Glomerular endothelial cell (primary cell): ENCODE results near the gene IGFBP2. TPM values are rescaled to one million over a fixed set of nuclear protein-coding genes. Genes with fewer than 3 reads are reported as not detected.
A peak's percentile ranks its signal among the peaks of the same experiment; 100 is the strongest.

Source experiments
- DNase-seq: peaks from one replicate; pipeline ENCODE4 v3.0.0-alpha.2; 2011; ENCODE audit warnings: low read depth, low spot score; ENCODE audit errors: extremely low read depth
- total RNA-seq: library from RNA; depleted of rRNA; stranded (reverse); fragments of >200 nt; gene quantifications from 2 replicates; pipeline ENCODE4 v1.2.3, GENCODE V29; 2015

Gene IGFBP2
- total RNA-seq, 1 donor from 2014 or later = 268 TPM

- DNase-seq = no peak
Measured at GRCh38 chr2:216680951-216681629, 47.9 kb downstream of the IGFBP2 start.

- DNase-seq = no peak
Measured at GRCh38 chr2:216681683-216682082, 48.5 kb downstream of the IGFBP2 start.

GRCh38 chr2:216683846-216684245 lies 50.6 kb downstream of the IGFBP2 start:
- no peak for DNase-seq

GRCh38 chr2:216685327-216685875 lies 52.2 kb downstream of the IGFBP2 start:
- DNase-seq = no peak

- no peak for DNase-seq
Measured at GRCh38 chr2:216687111-216687510, 53.9 kb downstream of the IGFBP2 start.

DNA sequence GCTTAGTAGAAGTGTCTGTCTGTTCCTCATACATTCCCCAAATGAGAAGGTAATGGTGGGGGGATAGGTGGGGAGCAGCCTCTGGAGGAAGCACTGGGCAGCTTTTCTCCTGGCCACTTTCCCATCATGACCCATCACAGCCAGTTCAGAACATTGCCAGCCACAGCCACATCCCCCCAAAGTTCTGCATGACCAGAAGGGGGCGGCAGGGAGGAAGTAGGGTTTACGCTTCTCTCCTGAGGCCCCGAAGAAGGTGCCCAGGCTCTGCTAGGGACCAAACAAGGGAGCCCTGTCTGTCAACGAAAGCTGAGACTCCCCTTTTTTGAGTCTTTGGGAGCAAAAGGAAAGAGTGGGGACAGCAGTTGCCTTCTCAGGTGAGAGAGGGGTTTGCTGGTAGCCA lies 54.4 kb downstream of the IGFBP2 start:
- DNase-seq = no peak

DNA sequence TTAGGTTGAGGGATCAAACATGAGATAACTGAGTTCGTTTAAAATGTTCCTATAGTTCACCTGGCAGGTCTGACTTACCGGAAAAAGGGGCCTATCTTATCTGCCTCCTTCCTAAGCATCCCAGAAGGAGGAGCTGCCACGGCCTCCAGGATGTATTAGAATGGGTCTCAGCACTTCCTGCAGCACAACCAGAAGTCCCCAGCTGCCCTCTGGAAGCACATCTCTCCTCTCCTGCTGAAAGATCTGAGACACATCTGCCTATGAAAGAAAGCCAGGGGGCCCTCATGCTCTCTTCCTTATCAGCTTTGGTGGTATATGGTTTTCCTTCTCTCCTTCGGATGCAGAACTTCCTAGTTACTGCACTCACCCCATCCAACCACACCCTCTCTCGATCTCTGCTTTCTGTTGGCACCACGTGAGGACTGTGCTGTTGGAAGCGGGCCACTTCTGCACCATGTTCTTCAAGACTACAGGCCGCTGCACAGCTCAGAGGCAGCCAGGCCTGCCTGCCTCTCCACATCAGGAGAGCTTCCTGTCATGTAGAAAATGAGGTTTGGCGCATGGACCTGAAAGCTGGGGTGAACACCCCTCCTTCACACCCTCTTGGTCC lies 55.6 kb downstream of the IGFBP2 start:
- no peak for DNase-seq

GRCh38 chr2:216689397-216689796 lies 56.2 kb downstream of the IGFBP2 start:
- no peak for DNase-seq

DNA sequence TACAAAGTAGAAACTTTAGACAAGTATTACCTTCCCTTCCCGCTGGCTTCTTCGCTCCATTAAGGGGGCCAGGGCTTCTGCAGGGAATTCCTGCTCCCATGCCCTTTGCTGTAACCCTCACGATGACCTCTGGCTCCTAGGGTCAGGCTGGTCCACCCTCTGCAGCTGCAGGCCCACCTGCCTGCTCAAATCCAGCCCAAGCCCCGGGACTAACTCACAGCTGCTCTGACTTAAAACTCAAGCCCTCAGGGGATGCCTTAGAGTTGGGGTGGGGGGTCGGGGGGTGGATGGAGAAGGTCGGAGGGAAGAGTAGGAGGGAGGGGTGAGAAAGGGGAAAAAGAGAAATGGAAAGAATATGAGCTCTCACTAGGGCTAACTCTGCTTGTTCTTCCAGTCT lies 57.2 kb downstream of the IGFBP2 start:
- DNase-seq = no peak

- DNase-seq = no peak
Measured at GRCh38 chr2:216690853-216691741, 57.9 kb downstream of the IGFBP2 start.

- DNase-seq = no peak
Measured at GRCh38 chr2:216692636-216693413, 59.6 kb downstream of the IGFBP2 start.

DNA sequence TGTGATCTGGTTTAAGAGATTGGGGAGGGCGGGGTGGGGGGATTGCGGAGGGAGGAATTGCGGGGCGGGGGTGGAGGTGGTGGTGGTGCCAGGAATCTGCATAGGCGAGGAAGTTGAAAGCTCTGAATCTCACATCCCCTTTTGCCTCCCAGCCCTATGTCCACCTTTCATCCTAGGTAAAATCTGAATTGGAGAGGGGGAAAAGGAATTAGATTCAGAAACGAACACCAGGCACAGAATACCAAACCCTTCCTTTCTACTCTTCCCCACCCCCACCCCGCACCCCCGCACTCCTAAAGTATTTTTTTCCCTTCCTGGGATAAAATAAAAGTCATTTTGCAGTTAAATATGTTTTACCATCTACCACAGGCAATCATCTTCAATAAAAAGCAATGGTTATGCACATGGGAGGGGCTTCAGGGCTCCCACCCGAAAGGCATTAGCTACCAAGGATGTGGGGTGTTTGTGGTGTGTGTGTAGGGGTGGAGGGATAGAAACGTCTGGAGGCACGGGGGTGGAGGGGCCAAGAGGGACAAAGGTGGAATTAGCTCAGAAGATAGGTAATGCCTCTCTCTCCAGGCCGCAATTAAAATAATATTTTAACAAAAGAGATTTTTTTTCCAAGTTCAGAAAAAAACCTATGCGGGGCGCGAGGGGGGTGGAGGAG lies 60.3 kb downstream of the IGFBP2 start:
- DNase-seq = no peak

GRCh38 chr2:216694082-216694825 lies 61.0 kb downstream of the IGFBP2 start:
- DNase-seq = no peak

DNA sequence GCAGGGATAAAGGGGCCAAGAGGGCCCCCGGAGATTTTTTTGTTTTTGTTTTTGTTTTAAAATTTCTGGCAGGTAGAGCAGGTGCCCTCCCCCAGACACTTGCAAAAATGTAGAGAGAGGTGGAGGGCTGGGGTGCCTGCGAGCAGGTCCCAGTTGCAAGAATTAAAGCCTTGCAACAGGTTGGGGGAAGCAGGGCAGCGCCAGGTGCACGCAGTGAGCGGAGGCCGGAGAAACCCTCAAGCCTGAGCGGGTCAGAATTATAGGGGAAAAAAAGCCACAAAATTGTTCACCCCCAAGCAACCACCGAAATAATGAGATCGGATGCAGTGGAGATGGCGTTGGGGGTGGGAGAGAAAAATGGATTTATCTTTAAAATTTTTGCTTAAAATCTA lies 61.6 kb downstream of the IGFBP2 start:
- no peak for DNase-seq

DNA sequence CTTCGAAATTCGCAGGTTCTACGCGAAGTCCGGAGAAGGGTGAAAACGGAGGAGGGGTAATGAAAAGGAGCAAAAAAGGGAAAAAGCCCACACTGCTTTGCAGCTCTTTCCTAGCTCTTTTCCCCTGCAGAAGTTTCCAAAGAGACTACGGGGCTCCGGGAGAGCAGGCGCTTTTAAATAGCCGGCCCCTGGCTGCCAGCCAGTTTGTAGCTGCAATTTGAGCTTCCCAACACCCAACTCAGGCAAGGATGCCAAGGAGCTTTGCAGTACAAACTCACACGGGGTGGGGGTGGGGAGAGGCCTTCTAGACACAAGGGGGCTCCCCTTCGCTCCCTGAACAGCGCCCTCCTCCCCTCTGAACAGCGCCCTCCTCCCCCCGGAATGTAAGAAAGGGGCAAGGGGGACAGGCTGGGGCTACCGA lies 62.2 kb downstream of the IGFBP2 start, which contains the start of gene IGFBP5:
Gene IGFBP5 (minus strand): TSS at position 149 of the 421 bp plus-strand sequence. CDS start 774 bp downstream, outside the sequence.
- no peak for DNase-seq

DNA sequence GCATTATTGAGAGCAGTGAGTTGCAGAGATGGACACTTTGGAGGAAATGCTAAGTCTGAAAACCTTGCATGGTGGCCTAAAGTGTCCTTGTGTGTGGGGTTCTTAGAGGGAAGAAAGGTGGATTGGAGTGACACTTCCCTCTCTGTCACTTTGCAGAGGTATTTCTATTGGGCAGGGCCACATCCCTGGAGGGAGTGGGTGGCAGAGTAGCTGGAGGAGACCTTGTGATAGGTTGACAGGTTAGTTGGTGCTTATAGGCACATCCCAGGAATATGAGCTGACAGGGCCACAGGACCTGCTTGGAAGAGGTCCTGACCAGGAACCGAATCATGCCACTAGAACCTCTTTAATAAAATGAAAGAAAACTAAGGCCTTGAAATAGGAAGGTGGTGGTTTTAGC lies 63.1 kb downstream of the IGFBP2 start:
- no peak for DNase-seq

DNA sequence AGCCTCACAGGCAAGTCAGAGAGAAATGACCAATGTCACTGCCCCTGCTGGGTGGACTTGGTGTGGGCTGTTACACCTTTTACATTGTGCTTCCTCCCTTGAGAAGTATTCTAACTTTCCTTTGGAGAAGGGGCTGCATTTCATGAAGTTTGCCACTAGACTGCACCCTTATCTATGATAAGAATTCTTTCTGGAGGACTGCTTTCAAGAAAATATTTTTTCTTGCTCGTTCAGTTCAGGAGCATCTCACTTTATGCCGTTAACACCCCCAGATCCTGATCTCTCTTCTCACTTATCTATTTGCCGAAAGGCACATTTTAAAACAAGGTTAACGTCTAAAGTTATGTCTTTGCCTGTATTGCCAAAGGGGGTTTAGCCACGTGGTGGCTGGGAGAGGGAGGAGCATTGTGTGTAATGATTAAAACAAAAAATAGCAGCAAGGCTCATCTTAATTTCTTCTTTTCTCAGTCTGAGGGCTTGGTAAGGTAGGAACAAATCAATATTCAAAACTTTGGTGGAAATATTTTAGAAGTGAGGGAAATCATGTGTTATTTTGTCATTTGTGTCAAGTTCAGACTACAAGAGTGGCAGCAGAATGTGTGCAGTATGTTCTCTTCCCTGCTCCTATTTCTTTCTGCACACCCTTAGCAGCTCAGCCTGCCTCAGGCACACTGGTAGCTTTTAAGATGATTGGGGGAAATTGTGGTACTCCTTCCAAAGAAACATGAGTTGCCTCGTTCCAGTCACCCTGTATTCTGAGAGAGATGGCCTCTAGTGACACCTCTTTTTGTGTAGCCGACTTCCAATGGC lies 63.7 kb downstream of the IGFBP2 start:
- DNase-seq = peak; percentile 5

- DNase-seq = no peak
Measured at GRCh38 chr2:216698293-216698692, 65.1 kb downstream of the IGFBP2 start.
